Liver (tissue), 9 donors: Measurements from ENCODE around the gene DIAPH3. TPM values are rescaled to one million over a fixed set of nuclear protein-coding genes. Genes with fewer than 3 reads are reported as not detected.

Experiments
- DNase-seq: peaks from one replicate; pipeline ENCODE4 v3.0.0-alpha.2; 2017; ENCODE audit warnings: low spot score
- H3K27ac ChIP-seq, 2 donors: one replicate each; pipeline ENCODE4 v1.7.0; 2013; ENCODE audit warnings: inconsistent platforms in 2 of 2, low read length in 2 of 2, control low read depth in 1 of 2, low read depth in 1 of 2, mild to moderate bottlenecking in 1 of 2
- H3K27me3 ChIP-seq, 4 donors: one replicate each; pipeline versions ENCODE4 v1.6.1 to v1.7.0; 2013; ENCODE audit warnings: low read length in 3 of 4, inconsistent platforms in 1 of 4, mild to moderate bottlenecking in 1 of 4, moderate library complexity in 1 of 4; ENCODE audit not compliant: control insufficient read depth in 4 of 4, insufficient read depth in 4 of 4
- H3K36me3 ChIP-seq, 4 donors: one replicate each; pipeline versions ENCODE4 v1.6.1 to v1.7.0; 2013; ENCODE audit warnings: low read length in 3 of 4, mild to moderate bottlenecking in 3 of 4, low read depth in 1 of 4, moderate library complexity in 1 of 4; ENCODE audit not compliant: control insufficient read depth in 4 of 4, insufficient read depth in 3 of 4
- H3K4me1 ChIP-seq, 4 donors: one replicate each; pipeline versions ENCODE4 v1.6.1 to v1.7.0; 2013; ENCODE audit warnings: low read length in 3 of 4, mild to moderate bottlenecking in 3 of 4, moderate library complexity in 1 of 4; ENCODE audit not compliant: control insufficient read depth in 4 of 4, insufficient read depth in 4 of 4
- H3K4me3 ChIP-seq, 3 donors: one replicate each; pipeline versions ENCODE4 v1.6.1 to v1.7.0; 2013; ENCODE audit warnings: low read length in 3 of 3, control low read depth in 1 of 3, low read depth in 1 of 3, mild to moderate bottlenecking in 1 of 3
- H3K9ac ChIP-seq, 2 donors: one replicate each; pipeline ENCODE4 v1.7.0; 2013; ENCODE audit warnings: low read length in 2 of 2, mild to moderate bottlenecking in 2 of 2, moderate library complexity in 2 of 2, control low read depth in 1 of 2, low read depth in 1 of 2
- H3K9me3 ChIP-seq, 4 donors: one replicate each; pipeline versions ENCODE4 v1.6.1 to v1.7.0; 2013; ENCODE audit warnings: low read length in 3 of 4; ENCODE audit not compliant: control insufficient read depth in 4 of 4
- EGR1 ChIP-seq, 2 donors: IDR thresholded peaks; 2 replicates each; pipeline ENCODE4 v1.6.1; 2016 to 2018; ENCODE audit warnings: antibody characterized with exemption in 2 of 2, low read depth in 2 of 2
- FOXA1 ChIP-seq: IDR thresholded peaks from 2 replicates; pipeline ENCODE4 v1.6.1; 2016; ENCODE audit warnings: antibody characterized with exemption
- FOXA2 ChIP-seq: IDR thresholded peaks from 2 replicates; pipeline ENCODE4 v1.6.1; 2016; ENCODE audit warnings: antibody characterized with exemption
- GABPA ChIP-seq, 2 donors: IDR thresholded peaks in 1 of 2; conservative IDR thresholded peaks in 1 of 2; 2 replicates each; pipeline ENCODE4 v1.6.1; 2016; ENCODE audit warnings: antibody characterized with exemption in 2 of 2, mild to moderate bottlenecking in 1 of 2, moderate library complexity in 1 of 2
- JUND ChIP-seq, 2 donors: IDR thresholded peaks; 2 replicates each; pipeline ENCODE4 v1.6.1; 2016; ENCODE audit warnings: antibody characterized with exemption in 2 of 2
- NR2F2 ChIP-seq: IDR thresholded peaks from 2 replicates; pipeline ENCODE4 v1.6.1; 2016; ENCODE audit warnings: antibody characterized with exemption
- RAD21 ChIP-seq, 2 donors: IDR thresholded peaks; 2 replicates each; pipeline ENCODE4 v1.6.1; 2016; ENCODE audit warnings: antibody characterized with exemption in 2 of 2, mild to moderate bottlenecking in 2 of 2
- RXRA ChIP-seq, 2 donors: IDR thresholded peaks; 2 replicates each; pipeline ENCODE4 v1.6.1; 2017 to 2018; ENCODE audit warnings: antibody characterized with exemption in 2 of 2, mild to moderate bottlenecking in 1 of 2
- SP1 ChIP-seq: IDR thresholded peaks from 2 replicates; pipeline ENCODE4 v1.6.1; 2018; ENCODE audit warnings: antibody characterized with exemption, mild to moderate bottlenecking
- TAF1 ChIP-seq: conservative IDR thresholded peaks from 2 replicates; pipeline ENCODE4 v1.6.1; 2016; ENCODE audit warnings: antibody characterized with exemption, mild to moderate bottlenecking
- YY1 ChIP-seq: IDR thresholded peaks from 2 replicates; pipeline ENCODE4 v1.6.1; 2016; ENCODE audit warnings: antibody characterized with exemption, mild to moderate bottlenecking
- WGBS: extraction: QIAGEN DNeasy Blood & Tissue Kit; methylation state at CpG from one replicate; pipeline ENCODE4 v1.1.7; 2013; 5-methylcytosine and 5-hydroxymethylcytosine counted together
- polyA plus RNA-seq, 2 donors: library from polyadenylated mRNA; stranded (reverse) in 1 of 2; unstranded in 1 of 2; fragments of 200-250 nt in 1 of 2; fragments of >200 nt in 1 of 2; fragmentation: Nextera tagmentation in 1 of 2; extraction: Ambion mirVana in 1 of 2; gene quantifications; one replicate each; pipeline versions ENCODE4 v1.2.1 to v1.2.3, GENCODE V29; 2013 to 2015
- total RNA-seq, 2 donors: library from RNA; depleted of rRNA; stranded (reverse); fragments of >200 nt; gene quantifications; one replicate each; pipeline ENCODE4 v1.2.3, GENCODE V29; 2014
- TF ChIP-seq, protein P1 (sequence below): fragments of 150-350 bp; IDR thresholded peaks from 2 replicates; pipeline ENCODE4 v1.5.1; 2017; ENCODE audit warnings: improper control_type of control experiment, low read depth, low read length; ENCODE audit not compliant: missing input control
- TF ChIP-seq, protein P2 (sequence below): IDR thresholded peaks from 2 replicates; pipeline ENCODE4 v1.6.1; 2016; ENCODE audit warnings: antibody characterized with exemption
- TF ChIP-seq, protein P3 (sequence below): IDR thresholded peaks from 2 replicates; pipeline ENCODE4 v1.6.1; 2016; ENCODE audit warnings: antibody characterized with exemption, mild to moderate bottlenecking
- TF ChIP-seq, protein P4 (sequence below): IDR thresholded peaks from 2 replicates; pipeline ENCODE4 v1.6.1; 2016; ENCODE audit warnings: antibody characterized with exemption
- donor health status: healthy.
- donor health status: healthy.
- donor health status: healthy.
- donor health status: healthy.
- donor health status: healthy.

Gene DIAPH3
- total and polyA plus RNA-seq, 4 donors = 0.08 to 11.1 (median 0.27) TPM

DNA sequence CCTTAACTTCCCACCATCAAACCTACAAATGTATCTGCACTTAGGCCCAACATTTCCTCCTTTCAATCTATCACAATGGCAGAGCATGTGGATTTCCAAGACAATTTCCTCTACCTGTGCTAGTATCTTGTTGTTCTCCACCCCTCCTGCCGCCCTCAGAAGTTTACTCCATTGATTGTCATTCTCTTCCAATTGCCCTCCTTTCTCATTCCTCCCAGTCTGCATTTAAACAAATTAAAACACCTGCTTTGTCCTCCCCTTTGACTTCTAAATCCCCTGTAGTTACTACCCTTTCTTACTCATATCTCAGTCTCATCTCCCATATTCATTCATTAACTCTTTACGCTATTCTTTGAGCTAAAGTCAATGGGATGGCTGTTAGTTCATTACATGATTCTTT is 370.6 kb downstream of the DIAPH3 start (continued):
- TF ChIP-seq, protein P1, sequence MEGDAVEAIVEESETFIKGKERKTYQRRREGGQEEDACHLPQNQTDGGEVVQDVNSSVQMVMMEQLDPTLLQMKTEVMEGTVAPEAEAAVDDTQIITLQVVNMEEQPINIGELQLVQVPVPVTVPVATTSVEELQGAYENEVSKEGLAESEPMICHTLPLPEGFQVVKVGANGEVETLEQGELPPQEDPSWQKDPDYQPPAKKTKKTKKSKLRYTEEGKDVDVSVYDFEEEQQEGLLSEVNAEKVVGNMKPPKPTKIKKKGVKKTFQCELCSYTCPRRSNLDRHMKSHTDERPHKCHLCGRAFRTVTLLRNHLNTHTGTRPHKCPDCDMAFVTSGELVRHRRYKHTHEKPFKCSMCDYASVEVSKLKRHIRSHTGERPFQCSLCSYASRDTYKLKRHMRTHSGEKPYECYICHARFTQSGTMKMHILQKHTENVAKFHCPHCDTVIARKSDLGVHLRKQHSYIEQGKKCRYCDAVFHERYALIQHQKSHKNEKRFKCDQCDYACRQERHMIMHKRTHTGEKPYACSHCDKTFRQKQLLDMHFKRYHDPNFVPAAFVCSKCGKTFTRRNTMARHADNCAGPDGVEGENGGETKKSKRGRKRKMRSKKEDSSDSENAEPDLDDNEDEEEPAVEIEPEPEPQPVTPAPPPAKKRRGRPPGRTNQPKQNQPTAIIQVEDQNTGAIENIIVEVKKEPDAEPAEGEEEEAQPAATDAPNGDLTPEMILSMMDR = no peak
- TF ChIP-seq, protein P2, sequence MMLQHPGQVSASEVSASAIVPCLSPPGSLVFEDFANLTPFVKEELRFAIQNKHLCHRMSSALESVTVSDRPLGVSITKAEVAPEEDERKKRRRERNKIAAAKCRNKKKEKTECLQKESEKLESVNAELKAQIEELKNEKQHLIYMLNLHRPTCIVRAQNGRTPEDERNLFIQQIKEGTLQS = no peak

DNA sequence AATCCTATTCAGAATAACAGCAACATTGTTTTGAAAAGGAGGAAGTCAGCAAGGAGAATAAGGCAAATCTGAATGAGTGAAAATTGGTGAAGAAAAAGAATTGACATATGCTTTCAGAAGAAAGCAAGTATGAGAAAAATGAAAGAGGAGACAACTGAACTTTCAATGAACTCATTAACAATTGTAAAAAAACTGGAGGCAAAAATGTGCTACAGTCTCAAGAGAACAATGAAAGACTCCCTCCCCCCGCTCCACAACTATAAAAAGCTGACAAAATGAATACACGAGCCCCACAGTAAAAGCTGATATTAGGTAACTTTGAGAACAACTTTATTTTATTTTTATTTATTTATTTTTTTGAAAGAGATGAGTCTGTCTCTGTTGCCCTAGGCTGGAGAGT is 373.1 kb downstream of the DIAPH3 start:
- Histone ChIP-seq H3K4me3 (no peak overlapping the region), H3K27me3 (no peaks in the 10 kb centered on the region), H3K9me3 (no peaks in the 10 kb centered on the region), H3K36me3 (no peaks in the 10 kb centered on the region), H3K27ac (no peak overlapping the region), H3K4me1 (no peaks in the 10 kb centered on the region), H3K9ac (no peak overlapping the region)
- DNase-seq = no peak
- no peak for TF ChIP-seq NR2F2
- TF ChIP-seq, protein P3, sequence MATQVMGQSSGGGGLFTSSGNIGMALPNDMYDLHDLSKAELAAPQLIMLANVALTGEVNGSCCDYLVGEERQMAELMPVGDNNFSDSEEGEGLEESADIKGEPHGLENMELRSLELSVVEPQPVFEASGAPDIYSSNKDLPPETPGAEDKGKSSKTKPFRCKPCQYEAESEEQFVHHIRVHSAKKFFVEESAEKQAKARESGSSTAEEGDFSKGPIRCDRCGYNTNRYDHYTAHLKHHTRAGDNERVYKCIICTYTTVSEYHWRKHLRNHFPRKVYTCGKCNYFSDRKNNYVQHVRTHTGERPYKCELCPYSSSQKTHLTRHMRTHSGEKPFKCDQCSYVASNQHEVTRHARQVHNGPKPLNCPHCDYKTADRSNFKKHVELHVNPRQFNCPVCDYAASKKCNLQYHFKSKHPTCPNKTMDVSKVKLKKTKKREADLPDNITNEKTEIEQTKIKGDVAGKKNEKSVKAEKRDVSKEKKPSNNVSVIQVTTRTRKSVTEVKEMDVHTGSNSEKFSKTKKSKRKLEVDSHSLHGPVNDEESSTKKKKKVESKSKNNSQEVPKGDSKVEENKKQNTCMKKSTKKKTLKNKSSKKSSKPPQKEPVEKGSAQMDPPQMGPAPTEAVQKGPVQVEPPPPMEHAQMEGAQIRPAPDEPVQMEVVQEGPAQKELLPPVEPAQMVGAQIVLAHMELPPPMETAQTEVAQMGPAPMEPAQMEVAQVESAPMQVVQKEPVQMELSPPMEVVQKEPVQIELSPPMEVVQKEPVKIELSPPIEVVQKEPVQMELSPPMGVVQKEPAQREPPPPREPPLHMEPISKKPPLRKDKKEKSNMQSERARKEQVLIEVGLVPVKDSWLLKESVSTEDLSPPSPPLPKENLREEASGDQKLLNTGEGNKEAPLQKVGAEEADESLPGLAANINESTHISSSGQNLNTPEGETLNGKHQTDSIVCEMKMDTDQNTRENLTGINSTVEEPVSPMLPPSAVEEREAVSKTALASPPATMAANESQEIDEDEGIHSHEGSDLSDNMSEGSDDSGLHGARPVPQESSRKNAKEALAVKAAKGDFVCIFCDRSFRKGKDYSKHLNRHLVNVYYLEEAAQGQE = no peak
- TF ChIP-seq, protein P1 = no peak
- TF ChIP-seq, protein P2 = no peak
- no peak for TF ChIP-seq EGR1 (IDR thresholded peaks at IDR 0.05; ENCODE audit: low read depth in 2 of 2)
- no peak for TF ChIP-seq RXRA (IDR thresholded peaks at IDR 0.05)
- TF ChIP-seq FOXA2 = no peak
- TF ChIP-seq TAF1 = no peak
- 79% methylated on average over 2 of the region's 2 CpGs for WGBS

DNA sequence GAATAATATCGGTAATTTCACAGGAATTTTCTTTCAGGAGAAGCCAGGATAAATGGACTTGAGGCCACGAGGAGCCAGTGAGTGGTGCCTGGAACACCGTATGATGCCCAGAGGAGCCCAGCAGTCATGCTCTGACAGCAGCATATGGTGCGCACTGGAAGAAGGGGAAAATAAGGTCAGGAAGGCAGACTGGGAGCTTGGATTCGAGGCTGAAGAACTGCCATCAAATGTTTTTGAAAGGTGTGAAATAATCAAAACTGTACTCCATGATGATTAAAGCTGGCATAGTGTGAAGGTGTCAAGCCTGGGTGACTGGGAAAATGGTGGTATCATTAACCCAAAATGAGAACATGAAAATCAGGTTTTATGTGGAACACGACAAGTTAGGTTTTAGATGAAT is 374.2 kb downstream of the DIAPH3 start:
- 95% methylated on average over 6 of the region's 6 CpGs for WGBS
- DNase-seq = no peak
- Histone ChIP-seq H3K36me3 (no peaks in the 10 kb centered on the region), H3K27me3 (no peaks in the 10 kb centered on the region), H3K4me3 (no peak overlapping the region), H3K4me1 (no peaks in the 10 kb centered on the region), H3K27ac (no peak overlapping the region), H3K9me3 (no peaks in the 10 kb centered on the region), H3K9ac (no peak overlapping the region)
- TF ChIP-seq, protein P2 = no peak
- TF ChIP-seq RAD21 (IDR thresholded peaks at IDR 0.05) (no peak), RXRA (IDR thresholded peaks at IDR 0.05) (no peak), GABPA (IDR thresholded peaks at IDR 0.05 in 1 of 2, conservative IDR thresholded peaks at IDR 0.05 in 1 of 2) (no peak), FOXA1 (no peak), EGR1 (IDR thresholded peaks at IDR 0.05; ENCODE audit: low read depth in 2 of 2) (no peak), SP1 (no peak), FOXA2 (no peak), TAF1 (no peak), YY1 (no peak), JUND (IDR thresholded peaks at IDR 0.05) (no peak)
- TF ChIP-seq, protein P4, sequence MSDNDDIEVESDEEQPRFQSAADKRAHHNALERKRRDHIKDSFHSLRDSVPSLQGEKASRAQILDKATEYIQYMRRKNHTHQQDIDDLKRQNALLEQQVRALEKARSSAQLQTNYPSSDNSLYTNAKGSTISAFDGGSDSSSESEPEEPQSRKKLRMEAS = no peak
- TF ChIP-seq, protein P3 = no peak
